ENCODE measurements around the gene TNNT2.
A peak's percentile ranks its signal among the peaks of the same experiment; 100 is the strongest.

The TNNT2 gene

DNA sequence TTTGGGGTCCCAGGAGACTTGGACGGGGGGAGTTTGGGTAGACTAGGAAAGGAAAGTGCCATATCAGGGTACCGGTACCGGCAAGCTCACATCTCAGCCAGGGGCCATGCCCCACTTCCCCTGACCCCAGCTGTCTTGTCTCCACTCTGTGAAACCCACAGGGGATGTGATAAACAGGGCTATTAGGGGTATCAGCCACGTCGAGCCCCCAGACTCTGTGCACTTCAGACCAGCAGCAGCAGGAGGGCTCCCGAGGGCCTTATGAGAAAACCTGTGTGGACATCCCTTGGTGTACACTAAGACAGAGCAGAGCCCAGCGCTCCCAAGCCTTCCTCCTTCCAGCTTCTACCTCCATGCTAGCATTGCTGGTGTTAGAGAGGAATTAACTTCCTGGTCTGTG lies 46.3 kb downstream of the TNNT2 start:
- DNase-seq: peak; percentile 13

DNA sequence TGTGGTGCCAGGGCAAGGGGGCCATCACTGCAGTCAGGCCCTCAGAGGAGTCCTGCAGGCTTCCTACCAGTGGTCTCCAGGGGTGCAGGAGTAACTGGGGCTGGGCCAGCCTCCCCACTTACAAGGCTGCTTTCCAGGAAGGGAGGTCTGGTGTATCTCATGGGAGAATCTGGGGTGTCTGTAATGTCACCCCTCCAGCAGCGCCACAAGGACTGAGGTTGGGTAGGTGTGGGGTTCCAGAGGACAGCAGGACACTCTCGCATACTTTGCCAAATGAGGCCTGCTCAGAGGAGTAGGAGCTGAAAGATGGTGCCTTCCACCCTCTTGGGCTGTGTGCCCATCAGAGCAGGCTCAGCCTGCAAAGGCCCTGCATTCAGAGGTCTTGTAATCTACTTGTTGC lies 46.9 kb downstream of the TNNT2 start:
- no peak for DNase-seq

DNA sequence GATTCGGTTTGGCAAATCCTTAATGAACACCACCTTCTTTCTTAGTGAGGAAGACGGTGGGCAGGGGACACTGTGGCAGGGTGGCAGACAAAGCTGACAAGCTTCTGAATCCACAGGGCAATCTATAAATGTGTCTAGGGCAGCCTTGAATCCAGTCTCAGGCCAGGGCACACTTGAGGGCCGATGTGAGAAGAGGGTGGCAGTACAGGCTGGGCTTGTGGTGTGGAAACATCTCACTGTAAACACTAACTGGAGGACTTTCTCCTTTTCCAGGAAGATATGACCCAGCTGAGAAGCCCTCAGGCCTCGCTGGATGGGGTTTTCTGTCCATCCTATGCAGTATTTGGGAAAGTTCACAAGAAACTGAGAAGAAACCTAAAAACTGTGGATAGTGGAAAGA lies 47.7 kb downstream of the TNNT2 start:
- DNase-seq: peak; percentile 4

- DNase-seq: peak; percentile 30
These were observed 48.2 kb downstream of the TNNT2 start for GRCh38 chr1:201329286-201329685.

- DNase-seq: no peak
These were observed 48.9 kb downstream of the TNNT2 start for GRCh38 chr1:201328576-201328975.

GRCh38 chr1:201327687-201328240 lies 49.7 kb downstream of the TNNT2 start:
- peak; percentile 3 for DNase-seq

DNA sequence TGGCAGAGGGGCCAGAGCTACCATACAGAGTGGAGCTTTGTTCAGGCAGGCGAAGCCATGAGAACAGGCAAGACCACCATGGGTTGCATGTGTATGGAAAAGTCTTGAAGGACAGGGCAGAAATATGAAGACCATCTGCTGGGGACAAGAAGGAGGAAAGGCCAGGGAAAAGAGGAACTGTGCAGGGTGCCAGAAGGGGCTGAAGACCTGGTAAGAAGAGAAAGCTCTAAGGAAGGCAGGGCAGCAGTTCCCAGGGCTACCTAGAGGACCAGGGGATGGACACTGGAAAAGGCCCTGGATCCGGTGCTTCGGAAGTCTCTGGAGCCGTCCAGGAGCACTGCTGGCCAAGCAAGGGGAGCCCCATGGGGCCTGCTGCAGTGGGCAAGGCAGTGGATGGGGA lies 50.8 kb downstream of the TNNT2 start:
- DNase-seq: peak; percentile 6

DNA sequence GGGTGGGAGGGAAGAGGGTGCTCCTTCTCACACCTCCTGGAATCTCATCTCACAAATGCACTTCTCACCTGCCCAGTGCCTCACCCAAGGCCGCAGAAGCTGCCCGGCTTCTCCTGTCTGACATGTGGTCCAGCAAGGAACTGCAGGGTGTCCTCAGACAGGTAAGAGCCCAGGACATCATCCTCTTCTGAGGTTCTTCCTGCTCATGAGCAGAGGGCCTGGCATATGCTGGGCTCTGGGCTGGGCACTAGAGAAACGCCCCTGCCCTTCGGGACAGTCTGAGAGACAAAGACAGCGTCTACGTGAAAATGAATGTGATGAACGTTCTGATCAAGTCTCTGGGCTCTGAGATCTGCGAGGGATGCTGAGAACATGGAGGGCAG lies 51.8 kb downstream of the TNNT2 start:
- no peak for DNase-seq

DNA sequence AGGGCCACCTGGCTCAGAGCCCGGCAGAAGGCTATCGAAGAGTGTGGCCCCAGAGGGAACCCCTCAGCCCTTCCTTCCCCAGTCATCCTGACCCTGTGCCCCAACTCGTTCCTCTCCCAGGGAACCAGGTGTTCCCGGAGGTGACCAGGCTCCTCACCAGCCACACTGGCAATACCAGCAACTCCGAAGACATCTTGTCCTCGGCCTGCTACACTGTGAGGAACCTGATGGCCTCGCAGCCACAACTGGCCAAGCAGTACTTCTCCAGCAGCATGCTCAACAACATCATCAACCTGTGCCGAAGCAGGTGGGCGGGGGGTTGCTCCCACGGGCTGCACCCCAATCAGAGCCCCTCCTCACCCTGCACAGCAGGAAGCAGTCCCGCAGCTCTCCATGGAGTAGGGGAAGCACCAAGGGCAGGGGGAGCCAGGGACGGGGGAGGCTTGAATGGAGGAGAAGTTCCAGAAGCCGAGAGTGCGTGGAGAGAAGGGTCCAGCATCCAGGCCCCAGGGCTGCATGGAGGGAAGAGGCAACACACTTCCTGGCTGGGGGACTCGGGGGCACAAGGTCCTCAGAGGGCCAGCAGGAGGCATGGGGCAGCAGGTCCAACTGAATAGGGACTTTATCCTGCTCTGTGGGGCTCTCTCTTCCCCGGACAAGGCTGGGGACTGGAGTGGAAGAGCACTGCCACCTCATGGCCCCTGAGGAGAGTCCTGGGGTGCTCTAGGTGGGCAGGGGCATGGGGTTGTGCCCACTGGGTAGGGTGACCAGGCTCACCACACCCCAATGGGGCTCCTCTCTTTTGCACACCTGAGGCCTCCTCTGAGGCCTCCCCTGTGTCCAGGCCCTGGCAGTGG lies 52.4 kb downstream of the TNNT2 start:
- peak; percentile 1 for DNase-seq

DNA sequence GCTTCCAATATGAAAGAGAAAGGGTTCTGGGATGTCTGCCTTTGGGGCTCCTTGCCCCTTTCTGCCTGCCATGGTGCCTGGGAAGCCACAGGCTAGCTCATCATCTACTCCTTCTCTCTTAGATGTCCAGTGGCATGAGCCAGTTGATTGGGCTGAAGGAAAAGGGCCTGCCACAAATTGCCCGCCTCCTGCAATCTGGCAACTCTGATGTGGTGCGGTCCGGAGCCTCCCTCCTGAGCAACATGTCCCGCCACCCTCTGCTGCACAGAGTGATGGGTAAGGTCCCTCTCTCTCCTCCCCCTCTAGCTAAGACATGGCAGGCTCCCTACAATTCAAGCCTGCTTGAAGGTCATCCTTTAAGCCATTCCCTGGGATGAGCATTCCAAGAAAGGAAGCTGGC lies 53.2 kb downstream of the TNNT2 start:
- peak; percentile 1 for DNase-seq

DNA sequence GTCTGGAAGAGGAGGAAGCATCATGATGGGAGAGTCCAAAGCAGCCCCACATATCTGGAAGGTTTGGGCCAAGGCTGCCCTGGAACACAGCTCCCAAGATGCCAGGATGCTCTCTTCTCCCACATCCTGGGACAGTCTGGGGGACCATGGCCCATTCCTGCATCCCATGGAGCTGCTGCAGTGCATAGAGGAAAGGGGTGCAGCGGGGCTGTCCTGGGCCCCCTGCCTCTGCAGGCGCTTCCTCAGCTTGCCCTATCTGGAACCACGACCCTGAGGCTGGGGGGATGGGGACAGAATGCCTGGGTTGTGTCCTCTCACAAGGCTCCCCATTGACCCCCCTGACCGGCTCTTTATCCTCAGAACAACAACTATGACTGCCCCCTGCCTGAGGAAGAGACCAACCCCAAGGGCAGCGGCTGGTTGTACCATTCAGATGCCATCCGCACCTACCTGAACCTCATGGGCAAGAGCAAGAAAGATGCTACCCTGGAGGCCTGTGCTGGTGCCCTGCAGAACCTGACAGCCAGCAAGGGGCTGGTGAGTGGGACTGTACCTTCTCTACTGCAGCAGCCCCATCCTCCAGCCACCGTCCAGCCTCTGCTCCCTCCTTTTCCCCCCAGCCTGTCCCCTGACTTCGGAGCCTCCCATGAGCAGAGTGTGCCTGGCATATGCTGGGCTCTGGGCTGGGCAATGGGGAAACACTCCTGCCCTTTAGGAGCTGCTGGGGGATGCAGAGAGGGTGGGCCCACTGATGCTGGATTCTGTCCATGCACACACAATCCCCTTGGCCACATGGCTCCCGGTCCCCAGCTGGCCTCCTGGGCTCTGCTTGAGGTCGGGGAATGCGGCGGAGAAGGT lies 54.6 kb downstream of the TNNT2 start:
- no peak for DNase-seq

GRCh38 chr1:201321826-201322390 lies 55.6 kb downstream of the TNNT2 start:
- DNase-seq: no peak

GRCh38 chr1:201320168-201320788 lies 57.2 kb downstream of the TNNT2 start:
- DNase-seq: no peak

DNA sequence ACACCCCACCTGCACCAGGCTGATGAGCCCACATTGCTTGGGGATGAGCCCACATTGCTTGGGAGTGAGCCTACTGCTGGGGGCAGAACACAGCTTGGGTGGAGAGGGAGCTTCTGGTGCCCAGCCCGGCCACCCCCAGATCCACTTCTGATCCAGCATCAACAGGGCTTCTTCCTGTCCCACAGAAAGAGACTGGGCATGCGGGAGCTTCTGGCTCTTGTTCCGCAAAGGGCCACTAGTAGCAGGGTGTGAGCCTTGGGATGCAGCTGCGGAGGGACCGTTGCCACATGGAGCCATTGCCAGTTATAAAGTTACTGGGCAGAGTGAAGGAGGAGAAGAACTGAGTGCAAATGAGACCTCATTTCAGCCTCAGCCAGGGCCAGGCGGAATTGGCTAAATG lies 57.8 kb downstream of the TNNT2 start:
- DNase-seq: no peak

DNA sequence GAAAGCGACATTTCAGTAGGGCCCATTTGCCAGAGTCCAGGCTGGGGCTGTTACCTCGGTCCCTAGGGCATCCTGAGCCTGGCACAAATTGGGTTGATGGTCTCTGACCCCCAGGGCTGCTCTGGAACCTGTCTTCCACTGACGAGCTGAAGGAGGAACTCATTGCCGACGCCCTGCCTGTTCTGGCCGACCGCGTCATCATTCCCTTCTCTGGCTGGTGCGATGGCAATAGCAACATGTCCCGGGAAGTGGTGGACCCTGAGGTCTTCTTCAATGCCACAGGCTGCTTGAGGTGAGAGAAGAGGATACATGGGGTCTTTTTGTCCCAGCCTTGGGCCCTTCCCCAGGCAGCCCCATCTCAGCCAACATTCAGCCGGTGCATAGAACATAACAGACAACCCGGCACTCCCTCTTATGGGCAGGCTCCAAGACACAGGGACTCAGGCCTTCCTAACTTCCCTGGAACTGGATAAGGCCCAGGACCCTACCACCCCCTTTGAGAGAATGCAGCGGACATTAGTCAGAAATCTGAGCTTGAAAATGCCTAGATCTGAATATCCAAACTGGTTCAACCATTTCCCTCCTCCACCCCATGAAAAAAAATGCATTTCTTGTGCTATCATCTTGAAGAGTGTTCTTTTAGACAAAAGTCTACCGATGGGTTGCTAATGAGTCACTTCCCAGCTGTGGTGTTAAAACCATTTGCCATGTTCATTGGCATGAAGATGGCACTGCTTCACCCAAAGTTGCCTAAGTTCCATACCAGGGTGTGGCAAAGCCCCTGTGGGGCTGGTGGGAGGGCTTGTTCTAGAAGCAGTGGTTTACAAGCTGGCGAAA lies 58.8 kb downstream of the TNNT2 start:
- no peak for DNase-seq

- DNase-seq: no peak
These were observed 59.9 kb downstream of the TNNT2 start for GRCh38 chr1:201317551-201317950.

DNA sequence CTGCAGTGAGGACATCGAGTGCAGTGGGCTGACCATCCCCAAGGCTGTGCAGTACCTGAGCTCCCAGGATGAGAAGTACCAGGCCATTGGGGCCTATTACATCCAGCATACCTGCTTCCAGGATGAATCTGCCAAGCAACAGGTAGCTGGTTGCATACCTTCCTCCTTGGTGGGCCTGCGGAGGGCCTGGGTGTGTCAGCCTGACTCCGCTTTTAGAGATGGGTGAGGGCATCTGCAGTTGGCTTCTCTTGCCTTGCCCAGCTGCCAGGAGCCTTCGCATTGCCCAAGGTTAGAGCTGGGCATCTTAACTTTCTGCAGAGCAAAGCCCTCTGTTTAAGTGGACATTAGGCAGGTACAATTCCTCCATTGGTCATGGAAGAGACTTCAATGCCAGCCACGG lies 60.9 kb downstream of the TNNT2 start:
- no peak for DNase-seq

- no peak for DNase-seq
These were observed 64.4 kb downstream of the TNNT2 start for GRCh38 chr1:201313086-201313485.

DNA sequence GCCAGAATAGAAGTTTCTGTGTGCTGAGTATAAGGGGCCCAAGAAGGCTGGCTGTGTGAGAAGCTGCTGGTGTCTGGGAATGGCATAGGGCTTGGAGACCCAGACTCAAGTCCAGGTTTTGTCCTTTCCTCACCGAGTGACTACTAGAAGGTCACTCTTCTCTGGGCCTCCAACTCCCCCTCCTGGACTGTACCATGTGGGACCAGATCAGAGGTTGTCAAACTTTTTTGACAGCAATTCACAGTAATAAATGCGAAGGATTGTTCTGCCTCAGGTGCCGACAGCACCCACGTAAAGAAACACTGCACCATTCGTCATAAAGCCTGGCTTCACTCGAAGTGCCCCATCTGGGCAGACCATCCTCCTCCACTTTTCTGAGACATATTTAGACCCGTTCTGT lies 65.2 kb downstream of the TNNT2 start:
- no peak for DNase-seq

DNA sequence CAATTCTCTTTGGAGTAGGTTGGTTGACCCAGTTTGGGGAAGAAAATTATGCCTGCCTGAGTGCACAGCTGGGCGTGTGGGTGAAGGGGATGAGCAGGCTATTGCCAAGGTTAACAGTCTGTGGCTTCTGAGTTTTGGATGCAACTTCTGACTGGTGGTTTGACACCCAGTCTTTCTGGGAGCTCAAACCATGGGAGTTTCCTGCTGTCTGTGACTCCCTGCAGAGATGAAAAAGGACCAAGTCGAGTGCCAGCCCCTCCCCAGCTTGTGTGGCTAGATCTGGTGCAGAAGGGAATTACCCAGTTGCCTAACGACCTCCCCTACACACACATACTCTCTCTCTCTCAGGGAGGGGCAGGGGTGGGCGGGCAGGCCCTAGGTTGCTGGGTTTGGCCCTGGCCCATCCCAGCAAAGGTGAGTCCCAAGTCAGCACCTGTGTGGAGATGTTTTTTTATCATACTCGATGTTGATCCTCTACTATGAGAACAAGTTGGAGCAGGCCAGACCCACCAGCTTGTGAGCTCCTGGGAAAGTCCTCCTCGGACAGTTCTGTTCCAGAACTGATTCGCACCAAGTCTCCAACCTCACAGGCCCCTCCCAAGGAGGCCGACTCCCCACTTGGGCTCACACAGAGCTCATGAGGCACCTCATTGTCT lies 66.0 kb downstream of the TNNT2 start:
- no peak for DNase-seq

- DNase-seq: peak; percentile 69
These were observed 66.5 kb downstream of the TNNT2 start for GRCh38 chr1:201310986-201311355.
